PC-3 (cell line): ENCODE data around the gene SIPA1. TPM values are rescaled to one million over a fixed set of nuclear protein-coding genes. Genes with fewer than 3 reads are reported as not detected.

Experiments used
- ATAC-seq: fragments of 200-7000 bp; cut with Tn5 transposase; 2 replicates; pipeline ENCODE4 v1.9.1; 2020; ENCODE audit warnings: mild to moderate bottlenecking, moderate library complexity
- BruUV-seq: library from RNA; stranded (reverse); fragments of 400-500 nt; replicated peaks from 2 replicates; lab custom pipeline; 2021; lab: Mats Ljungman, UMichigan
- CTCF ChIA-PET: fragments of 300-600 bp; sonication (Branson Sonifier 250); formaldehyde crosslinking; loops from one replicate; lab custom pipeline; 2022; ENCODE audit warnings: antibody characterized with exemption; lab: Charles Lee
- POLR2A ChIA-PET: fragments of 300-600 bp; sonication (Branson Sonifier 250); formaldehyde crosslinking; loops from one replicate; lab custom pipeline; 2022; ENCODE audit warnings: antibody characterized with exemption; ENCODE audit not compliant: unreplicated experiment; lab: Charles Lee
- DNase-seq: peaks from one replicate; pipeline ENCODE4 v3.0.0-alpha.2; 2015
- H2AFZ ChIP-seq: fragments of 300-600 bp; sonication (generic); 2 replicates; pipeline ENCODE4 v1.6.0; 2016; ENCODE audit warnings: antibody characterized with exemption, low read length
- H3F3A ChIP-seq: fragments of 300-600 bp; sonication (generic); one replicate; pipeline ENCODE4 v1.6.0; 2017; ENCODE audit warnings: antibody characterized with exemption, low read length, control low read depth, mild to moderate bottlenecking; ENCODE audit not compliant: unreplicated experiment
- H3K27ac ChIP-seq: fragments of 300-600 bp; sonication (generic); 2 replicates; pipeline ENCODE4 v1.5.1; 2016; ENCODE audit warnings: mild to moderate bottlenecking, low read length
- H3K27me3 ChIP-seq: fragments of 300-600 bp; sonication (generic); 2 replicates; pipeline ENCODE4 v1.6.1; 2016; ENCODE audit warnings: low read length, mixed read lengths
- H3K36me3 ChIP-seq: fragments of 300-600 bp; sonication (generic); 2 replicates; pipeline ENCODE4 v1.6.1; 2016; ENCODE audit warnings: low read depth, mixed run types, low read length, mixed read lengths
- H3K4me1 ChIP-seq: fragments of 300-600 bp; sonication (generic); 2 replicates; pipeline ENCODE4 v1.5.1; 2016; ENCODE audit warnings: low read length; ENCODE audit not compliant: insufficient read depth
- H3K4me2 ChIP-seq: fragments of 300-600 bp; sonication (generic); 2 replicates; pipeline ENCODE4 v1.6.0; 2016; ENCODE audit warnings: low read length
- H3K4me3 ChIP-seq: fragments of 300-600 bp; sonication (generic); 2 replicates; pipeline ENCODE4 v1.5.1; 2016; ENCODE audit warnings: mild to moderate bottlenecking, low read length, mixed read lengths
- H3K79me2 ChIP-seq: fragments of 300-600 bp; sonication (generic); 2 replicates; pipeline ENCODE4 v1.6.1; 2017; ENCODE audit warnings: low read length, mixed read lengths
- H3K9ac ChIP-seq: fragments of 300-600 bp; sonication (generic); 2 replicates; pipeline ENCODE4 v1.6.0; 2016; ENCODE audit warnings: mild to moderate bottlenecking, low read length
- H3K9me2 ChIP-seq: fragments of 300-600 bp; sonication (generic); replicated peaks from 2 replicates; pipeline ENCODE4 v1.6.1; 2016; ENCODE audit warnings: mixed run types, low read length, mixed read lengths
- H3K9me3 ChIP-seq: fragments of 300-600 bp; sonication (generic); 2 replicates; pipeline ENCODE4 v1.6.1; 2016; ENCODE audit warnings: low read length, mixed read lengths
- H4K20me1 ChIP-seq: fragments of 300-600 bp; sonication (generic); 2 replicates; pipeline ENCODE4 v1.6.1; 2016; ENCODE audit warnings: low read length, mixed read lengths
- CTCF ChIP-seq: fragments of 300-600 bp; sonication (generic); conservative IDR thresholded peaks from 2 replicates; pipeline ENCODE4 v1.5.1; 2017; ENCODE audit warnings: antibody characterized with exemption, low read depth, mild to moderate bottlenecking, low read length
- EZH2 ChIP-seq: fragments of 300-600 bp; sonication (generic); IDR thresholded peaks from one replicate; pipeline ENCODE4 v1.6.1; 2017; ENCODE audit warnings: antibody characterized with exemption, mild to moderate bottlenecking, low read length; ENCODE audit not compliant: unreplicated experiment
- EZH2phosphoT487 ChIP-seq: fragments of 300-600 bp; sonication (generic); IDR thresholded peaks from 2 replicates; pipeline ENCODE4 v1.6.1; 2018; ENCODE audit warnings: mild to moderate bottlenecking, antibody characterized with exemption, low read length, borderline replicate concordance
- intact Hi-C: fragments of 100-400 bp; cut with micrococcal nuclease; formaldehyde crosslinking; loops from 2 replicates; pipeline ENCODE4 v1.9.0; 2023
- total RNA-seq: library from RNA; depleted of rRNA; stranded (reverse); fragments of >200 nt; gene quantifications from 2 replicates; pipeline ENCODE4 v1.2.3, GENCODE V29; 2014

SIPA1 gene
- total RNA-seq, 1 experiment from 2014 or later: 113 TPM

GRCh38 chr11:65623177-65623576 lies 14.7 kb upstream of the SIPA1 start:
- no peak for ATAC-seq
- POLR2A ChIA-PET: interaction anchor here (0.6 kb wide), 1 partner anchor 8 kb away, joined by 5 read pairs; no protein-coding TSS in a partner anchor
- no peak overlapping the region for H3K4me3 ChIP-seq
- TF ChIP-seq EZH2: no peak
- no peak for TF ChIP-seq EZH2phosphoT487
- TF ChIP-seq CTCF: no peak
- no peak overlapping the region for H3K27ac ChIP-seq
- intact Hi-C loops: no loop called here
- no peak overlapping the region for H2AFZ ChIP-seq
- H3K27me3 ChIP-seq: no peaks in the 10 kb centered on the region
- CTCF ChIA-PET: no interaction called here
- no peak overlapping the region for H3K9ac ChIP-seq
- no peaks in the 10 kb centered on the region for H3K9me3 ChIP-seq
- no peaks in the 10 kb centered on the region for H3K4me1 ChIP-seq
- H4K20me1 ChIP-seq: no peaks in the 10 kb centered on the region
- no peaks in the 10 kb centered on the region for H3K9me2 ChIP-seq
- H3K79me2 ChIP-seq: peaks cover 17% of the 10 kb centered on the region
- H3K4me2 ChIP-seq: no peak overlapping the region
- H3K36me3 ChIP-seq: peaks cover 64% of the 10 kb centered on the region
- BruUV-seq: no TSS peak
- no peaks in the 10 kb centered on the region for H3F3A ChIP-seq
- no peak for DNase-seq

DNA sequence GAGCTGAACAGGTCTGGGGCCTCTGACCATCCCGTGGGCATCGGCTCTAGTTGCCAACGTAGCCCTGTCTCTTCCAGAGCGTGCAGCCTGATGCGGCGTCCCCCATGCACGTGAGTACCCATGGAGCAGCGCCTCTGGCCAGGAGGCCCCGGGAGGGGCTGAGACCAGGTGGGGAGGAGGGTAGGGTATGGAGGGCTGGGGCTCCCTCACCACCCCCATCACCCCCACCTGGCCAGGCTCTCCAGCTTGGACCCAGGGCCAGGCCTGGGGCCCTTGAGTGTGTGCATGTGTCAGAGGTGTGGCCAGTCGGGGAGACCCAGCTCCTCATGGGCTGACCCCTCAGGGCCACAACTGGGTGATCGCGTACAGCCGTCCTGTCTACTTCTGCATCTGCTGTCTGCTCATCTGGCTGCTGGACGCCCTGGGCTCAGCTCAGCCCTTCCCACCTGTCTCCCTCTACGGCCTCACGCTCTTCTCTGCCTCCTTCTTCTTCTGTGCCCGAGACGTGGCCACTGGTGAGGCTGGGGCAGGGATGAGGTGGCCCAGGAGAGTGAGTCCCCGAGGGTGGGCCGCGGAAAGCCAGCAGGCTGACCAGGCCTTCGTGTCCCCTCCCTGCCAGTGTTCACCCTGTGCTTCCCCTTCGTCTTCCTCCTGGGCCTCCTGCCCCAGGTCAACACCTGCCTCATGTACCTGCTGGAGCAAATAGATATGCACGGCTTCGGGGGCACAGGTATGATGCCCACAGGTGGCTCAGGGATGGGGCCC lies 13.9 kb upstream of the SIPA1 start:
- Histone ChIP-seq H3K9me2 (no peaks in the 10 kb centered on the region), H3K9ac (no peak overlapping the region), H3K4me2 (no peak overlapping the region), H3K27me3 (no peaks in the 10 kb centered on the region), H2AFZ (no peak overlapping the region), H3K9me3 (no peaks in the 10 kb centered on the region), H3K27ac (no peak overlapping the region), H3K4me1 (no peaks in the 10 kb centered on the region), H3K79me2 (peaks cover 8% of the 10 kb centered on the region), H4K20me1 (no peaks in the 10 kb centered on the region), H3K36me3 (peaks cover 61% of the 10 kb centered on the region), H3K4me3 (no peak overlapping the region), H3F3A (no peaks in the 10 kb centered on the region)
- TF ChIP-seq EZH2 (no peak), CTCF (no peak)
- no peak for DNase-seq
- CTCF ChIA-PET: no interaction called here
- POLR2A ChIA-PET: no interaction called here
- intact Hi-C loops: no loop called here
- BruUV-seq: no TSS peak
- no peak for ATAC-seq

- POLR2A ChIA-PET: no interaction called here
- ATAC-seq (no peak), DNase-seq (no peak)
- Histone ChIP-seq H4K20me1 (no peaks in the 10 kb centered on the region), H3K79me2 (no peaks in the 10 kb centered on the region), H2AFZ (no peak overlapping the region), H3K4me3 (no peak overlapping the region), H3K36me3 (peaks cover 62% of the 10 kb centered on the region), H3K27me3 (no peaks in the 10 kb centered on the region), H3K4me1 (no peaks in the 10 kb centered on the region), H3K9me2 (no peaks in the 10 kb centered on the region), H3K9ac (no peak overlapping the region), H3K9me3 (no peaks in the 10 kb centered on the region), H3K27ac (no peak overlapping the region), H3F3A (no peaks in the 10 kb centered on the region), H3K4me2 (no peak overlapping the region)
- intact Hi-C loops: no loop called here
- TF ChIP-seq CTCF (no peak), EZH2phosphoT487 (no peak), EZH2 (no peak)
- CTCF ChIA-PET: interaction anchor here (0.6 kb wide), 1 partner anchor 78 kb away, joined by 4 read pairs; no protein-coding TSS in a partner anchor
- BruUV-seq: no TSS peak
Measured at GRCh38 chr11:65624931-65625627, 12.8 kb upstream of the SIPA1 start.
